SHP77 treated with DMSO at 0.1 percent for 48 hours (cell line): ENCODE data around the gene PATE3.

Source experiments
- DNase-seq: peaks from one replicate; lab custom pipeline; 2025; lab: John Stamatoyannopoulos, UW

The PATE3 gene

GRCh38 chr11:125787827-125788226 is at the start of gene PATE3:
Gene PATE3, plus strand, starts transcription at chr11:125788127. Its CDS starts 25 bp downstream, at chr11:125788152.
- DNase-seq: no peak

- DNase-seq: no peak
Observed at GRCh38 chr11:125740617-125741016, 47.3 kb upstream of the PATE3 start.

- no peak for DNase-seq
Observed at GRCh38 chr11:125743681-125744080, 44.2 kb upstream of the PATE3 start.

- DNase-seq: no peak
Observed at GRCh38 chr11:125745979-125746378, 41.9 kb upstream of the PATE3 start, which contains the start of gene PATE1. Gene PATE1, plus strand, starts transcription at chr11:125746279. Its CDS starts 26 bp downstream, at chr11:125746305.

GRCh38 chr11:125750629-125751028 is 37.3 kb upstream of the PATE3 start:
- no peak for DNase-seq

- no peak for DNase-seq
Observed at GRCh38 chr11:125756050-125756449, 31.9 kb upstream of the PATE3 start.

- DNase-seq: no peak
Observed at GRCh38 chr11:125762445-125762844, 25.5 kb upstream of the PATE3 start.

- DNase-seq: no peak
Observed at GRCh38 chr11:125763483-125763882, 24.4 kb upstream of the PATE3 start.

GRCh38 chr11:125766251-125766650 is 21.7 kb upstream of the PATE3 start:
- DNase-seq: no peak

GRCh38 chr11:125768336-125769046 is 19.4 kb upstream of the PATE3 start:
- DNase-seq: no peak

- no peak for DNase-seq
Observed at GRCh38 chr11:125770583-125770982, 17.3 kb upstream of the PATE3 start.

GRCh38 chr11:125772834-125773505 is 15.0 kb upstream of the PATE3 start:
- no peak for DNase-seq

GRCh38 chr11:125773516-125773915 is 14.4 kb upstream of the PATE3 start:
- no peak for DNase-seq

GRCh38 chr11:125777309-125777708 is 10.6 kb upstream of the PATE3 start:
- DNase-seq: no peak

GRCh38 chr11:125778728-125779127 is 9.2 kb upstream of the PATE3 start, which contains the start of gene PATE2:
Gene PATE2, minus strand, starts transcription at chr11:125778828. Its CDS starts 55 bp downstream, at chr11:125778773.
- no peak for DNase-seq

GRCh38 chr11:125784678-125785077 is 3.2 kb upstream of the PATE3 start:
- DNase-seq: no peak

GRCh38 chr11:125790825-125791224 is 2.9 kb downstream of the PATE3 start:
- DNase-seq: no peak

- DNase-seq: no peak
Observed at GRCh38 chr11:125797641-125798040, 9.7 kb downstream of the PATE3 start.

- DNase-seq: no peak
Observed at GRCh38 chr11:125799808-125800207, 11.9 kb downstream of the PATE3 start.

- DNase-seq: no peak
Observed at GRCh38 chr11:125802387-125802786, 14.5 kb downstream of the PATE3 start.

- no peak for DNase-seq
Observed at GRCh38 chr11:125807909-125808308, 20.0 kb downstream of the PATE3 start.

GRCh38 chr11:125833016-125833415 is 45.1 kb downstream of the PATE3 start, which contains the start of gene PATE4:
Gene PATE4, plus strand, starts transcription at chr11:125833316. Its CDS starts 44 bp downstream, at chr11:125833360.
- DNase-seq: no peak

GRCh38 chr11:125835748-125836147 is 47.8 kb downstream of the PATE3 start:
- no peak for DNase-seq
